GM23338 (cell line): ENCODE measurements around the gene PDE1C. TPM values are rescaled to one million over a fixed set of nuclear protein-coding genes. Genes with fewer than 3 reads are reported as not detected.

Experiments used
- ATAC-seq: fragments of 200-7000 bp; cut with Tn5 transposase; 3 replicates; pipeline ENCODE4 v1.9.1; 2020
- DNase-seq: peaks from one replicate; pipeline ENCODE4 v3.0.0-alpha.2; 2015; ENCODE audit warnings: low spot score
- H2AFZ ChIP-seq: fragments of 200-600 bp; sonication (generic); 2 replicates; pipeline ENCODE4 v1.8.0; 2016; ENCODE audit warnings: antibody characterized with exemption, mild to moderate bottlenecking, moderate library complexity
- H3F3A ChIP-seq: fragments of 200-600 bp; sonication (generic); replicated peaks from 2 replicates; pipeline ENCODE4 v1.8.0; 2017; ENCODE audit warnings: antibody characterized with exemption, mixed run types, low read depth
- H3K27ac ChIP-seq: fragments of 200-600 bp; sonication (generic); 2 replicates; pipeline ENCODE4 v1.6.1; 2016; ENCODE audit warnings: low read depth
- H3K27me3 ChIP-seq: fragments of 200-600 bp; sonication (generic); 2 replicates; pipeline ENCODE4 v1.8.0; 2016; ENCODE audit warnings: mild to moderate bottlenecking, mixed run types, moderate library complexity; ENCODE audit not compliant: insufficient read depth
- H3K36me3 ChIP-seq: fragments of 200-600 bp; sonication (generic); 2 replicates; pipeline ENCODE4 v1.8.0; 2016; ENCODE audit warnings: mild to moderate bottlenecking; ENCODE audit not compliant: insufficient read depth
- H3K4me1 ChIP-seq: fragments of 200-600 bp; sonication (generic); 2 replicates; pipeline ENCODE4 v1.8.0; 2016; ENCODE audit warnings: mild to moderate bottlenecking, moderate library complexity; ENCODE audit not compliant: insufficient read depth
- H3K4me2 ChIP-seq: fragments of 200-600 bp; sonication (generic); 2 replicates; pipeline ENCODE4 v1.7.1; 2017; ENCODE audit warnings: mixed run types
- H3K4me3 ChIP-seq: fragments of 200-600 bp; sonication (generic); 2 replicates; pipeline ENCODE4 v1.6.1; 2016; ENCODE audit warnings: mixed run types
- H3K79me2 ChIP-seq: fragments of 200-600 bp; sonication (generic); replicated peaks from 2 replicates; pipeline ENCODE4 v1.8.0; 2017; ENCODE audit warnings: mild to moderate bottlenecking; ENCODE audit not compliant: insufficient read depth
- H3K9me2 ChIP-seq: fragments of 200-600 bp; sonication (generic); 2 replicates; pipeline ENCODE4 v1.8.0; 2017; ENCODE audit not compliant: insufficient read depth
- H4K20me1 ChIP-seq: fragments of 200-600 bp; sonication (generic); replicated peaks from 2 replicates; pipeline ENCODE4 v1.8.0; 2017; ENCODE audit warnings: mild to moderate bottlenecking; ENCODE audit not compliant: insufficient read depth
- H3K27ac Mint-ChIP-seq: 2 replicates; pipeline ENCODE4 v1.8.0; 2020; ENCODE audit warnings: inconsistent platforms, mild to moderate bottlenecking, moderate library complexity, mixed read lengths
- H3K27me3 Mint-ChIP-seq: 3 replicates; pipeline ENCODE4 v1.8.0; 2022; ENCODE audit warnings: low read depth, mild to moderate bottlenecking, moderate library complexity, mixed read lengths, inconsistent platforms; ENCODE audit not compliant: insufficient read depth, poor library complexity
- H3K36me3 Mint-ChIP-seq: 3 replicates; pipeline ENCODE4 v1.8.0; 2021; ENCODE audit warnings: low read depth, mild to moderate bottlenecking, inconsistent platforms, moderate library complexity, mixed read lengths
- H3K4me1 Mint-ChIP-seq: 3 replicates; pipeline ENCODE4 v1.8.0; 2020; ENCODE audit warnings: mild to moderate bottlenecking, inconsistent platforms, mixed read lengths
- H3K4me3 Mint-ChIP-seq: 3 replicates; pipeline ENCODE4 v1.8.0; 2021; ENCODE audit warnings: moderate library complexity, mild to moderate bottlenecking, inconsistent platforms, mixed read lengths
- H3K9me3 Mint-ChIP-seq: 3 replicates; pipeline ENCODE4 v1.8.0; 2020; ENCODE audit warnings: moderate library complexity, mild to moderate bottlenecking, inconsistent platforms, mixed read lengths
- CREB1 ChIP-seq: fragments of 250-450 bp; sonication (Bioruptor Pico); IDR thresholded peaks from 2 replicates; pipeline ENCODE4 v1.5.0; 2020; ENCODE audit warnings: low read depth, mild to moderate bottlenecking, moderate library complexity
- NANOG ChIP-seq: IDR thresholded peaks from 2 replicates; pipeline ENCODE4 v1.6.1; 2016; ENCODE audit warnings: antibody characterized with exemption, borderline replicate concordance
- POLR2AphosphoS5 ChIP-seq: IDR thresholded peaks from 2 replicates; pipeline ENCODE4 v1.6.1; 2016; ENCODE audit warnings: antibody characterized with exemption, low read depth
- polyA plus RNA-seq: library from polyadenylated mRNA; unstranded; fragments of >200 nt; fragmentation: Nextera tagmentation; extraction: Ambion mirVana; gene quantifications from 2 replicates; pipeline ENCODE4 v1.2.1, GENCODE V29; 2016
- total RNA-seq: library from RNA; depleted of rRNA; stranded (reverse); fragments of >200 nt; shearing (Covaris generic); gene quantifications from 2 replicates; pipeline ENCODE4 v1.2.3, GENCODE V29; 2014
- TF ChIP-seq, protein P1 (sequence below), 2 experiments: fragments of 200-600 bp in 1 of 2; sonication (generic) in 1 of 2; conservative IDR thresholded peaks; 2 replicates each; pipeline versions ENCODE4 v1.5.1 to v1.6.1; 2016 to 2017; ENCODE audit warnings: antibody characterized with exemption in 2 of 2, low read depth in 2 of 2, mild to moderate bottlenecking in 2 of 2, moderate library complexity in 1 of 2
- TF ChIP-seq, protein P2 (sequence below): fragments of 250-450 bp; sonication (Bioruptor Pico); IDR thresholded peaks from 2 replicates; pipeline ENCODE4 v1.5.0; 2020; ENCODE audit warnings: mild to moderate bottlenecking, moderate library complexity

PDE1C gene
- total and polyA plus RNA-seq, 2 experiments from 2014 or later: 0.28 TPM; not detected in 1

DNA sequence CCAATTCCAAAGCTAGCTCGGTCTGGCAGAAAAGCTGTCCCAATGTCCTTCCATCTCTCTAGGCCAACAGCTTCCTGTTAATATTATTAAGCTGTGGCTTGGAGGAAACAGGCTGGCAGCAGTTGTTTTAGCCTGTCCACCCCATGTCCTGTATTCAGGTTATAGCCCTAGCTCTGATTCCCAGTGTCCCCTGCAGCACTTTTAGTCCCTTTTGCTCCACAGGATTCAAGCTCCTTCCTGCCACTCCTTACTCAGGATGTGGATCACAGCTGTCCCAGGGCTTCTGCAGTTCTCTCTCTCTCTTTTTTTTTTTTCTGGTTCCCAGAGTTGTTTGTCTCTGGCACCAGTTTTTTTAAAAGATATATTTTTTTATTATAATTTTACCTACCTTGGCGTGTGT is 298.0 kb downstream of the PDE1C start (continued):
- TF ChIP-seq, protein P1, sequence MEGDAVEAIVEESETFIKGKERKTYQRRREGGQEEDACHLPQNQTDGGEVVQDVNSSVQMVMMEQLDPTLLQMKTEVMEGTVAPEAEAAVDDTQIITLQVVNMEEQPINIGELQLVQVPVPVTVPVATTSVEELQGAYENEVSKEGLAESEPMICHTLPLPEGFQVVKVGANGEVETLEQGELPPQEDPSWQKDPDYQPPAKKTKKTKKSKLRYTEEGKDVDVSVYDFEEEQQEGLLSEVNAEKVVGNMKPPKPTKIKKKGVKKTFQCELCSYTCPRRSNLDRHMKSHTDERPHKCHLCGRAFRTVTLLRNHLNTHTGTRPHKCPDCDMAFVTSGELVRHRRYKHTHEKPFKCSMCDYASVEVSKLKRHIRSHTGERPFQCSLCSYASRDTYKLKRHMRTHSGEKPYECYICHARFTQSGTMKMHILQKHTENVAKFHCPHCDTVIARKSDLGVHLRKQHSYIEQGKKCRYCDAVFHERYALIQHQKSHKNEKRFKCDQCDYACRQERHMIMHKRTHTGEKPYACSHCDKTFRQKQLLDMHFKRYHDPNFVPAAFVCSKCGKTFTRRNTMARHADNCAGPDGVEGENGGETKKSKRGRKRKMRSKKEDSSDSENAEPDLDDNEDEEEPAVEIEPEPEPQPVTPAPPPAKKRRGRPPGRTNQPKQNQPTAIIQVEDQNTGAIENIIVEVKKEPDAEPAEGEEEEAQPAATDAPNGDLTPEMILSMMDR (conservative IDR thresholded peaks at IDR 0.05; ENCODE audit: low read depth in 2 of 2): no peak

DNA sequence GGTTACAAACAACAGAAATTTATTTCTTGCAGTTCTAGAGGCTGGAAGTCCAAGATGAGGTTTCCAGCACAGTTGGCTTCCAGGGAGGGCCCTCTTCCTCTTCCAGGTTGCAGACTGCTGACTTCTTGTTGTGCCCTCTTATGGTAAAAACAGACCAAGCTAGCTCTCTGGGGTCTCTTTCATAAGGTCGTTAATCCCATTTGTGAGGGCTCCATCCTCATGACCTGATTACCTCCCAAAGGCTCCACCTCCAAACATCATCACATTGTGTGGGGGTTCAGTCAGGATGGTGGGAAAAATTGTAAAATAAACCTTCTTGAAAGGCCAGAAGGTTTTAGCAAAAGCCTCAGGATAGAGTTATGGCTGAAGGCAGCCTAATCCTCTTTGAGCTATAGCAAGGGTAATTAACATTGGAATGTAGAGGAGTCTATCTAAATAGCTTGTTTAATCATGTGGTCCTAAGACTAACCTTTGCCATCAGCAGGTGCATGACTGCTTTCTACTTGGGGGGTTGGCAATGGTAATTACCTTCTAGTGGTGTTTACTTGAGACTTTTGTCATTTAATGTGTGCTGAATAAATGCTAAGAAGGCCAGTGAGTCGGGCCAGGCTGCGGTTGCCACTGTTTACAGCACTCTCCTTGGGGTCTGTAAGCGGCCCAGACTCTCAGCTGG is 302.4 kb downstream of the PDE1C start:
- Mint-ChIP-seq H3K9me3 (no peaks in the 10 kb centered on the region), H3K27me3 (peaks cover 96% of the 10 kb centered on the region), H3K4me1 (peaks cover 12% of the 10 kb centered on the region; the same call in 2 of the 3 replicates), H3K36me3 (no peaks in the 10 kb centered on the region), H3K4me3 (no peak overlapping the region), H3K27ac (no peak overlapping the region)
- Histone ChIP-seq H3K27me3 (peaks cover 97% of the 10 kb centered on the region), H3K4me3 (no peak overlapping the region), H3K4me2 (no peak overlapping the region), H3K27ac (no peak overlapping the region), H4K20me1 (peaks cover 34% of the 10 kb centered on the region), H3K9me2 (no peaks in the 10 kb centered on the region), H3K36me3 (no peaks in the 10 kb centered on the region), H3K4me1 (peaks cover 16% of the 10 kb centered on the region), H2AFZ (no peak overlapping the region), H3K79me2 (no peaks in the 10 kb centered on the region), H3F3A (no peaks in the 10 kb centered on the region)
- DNase-seq (peak; percentile 90), ATAC-seq (peak; percentile 94)
- TF ChIP-seq, protein P2, sequence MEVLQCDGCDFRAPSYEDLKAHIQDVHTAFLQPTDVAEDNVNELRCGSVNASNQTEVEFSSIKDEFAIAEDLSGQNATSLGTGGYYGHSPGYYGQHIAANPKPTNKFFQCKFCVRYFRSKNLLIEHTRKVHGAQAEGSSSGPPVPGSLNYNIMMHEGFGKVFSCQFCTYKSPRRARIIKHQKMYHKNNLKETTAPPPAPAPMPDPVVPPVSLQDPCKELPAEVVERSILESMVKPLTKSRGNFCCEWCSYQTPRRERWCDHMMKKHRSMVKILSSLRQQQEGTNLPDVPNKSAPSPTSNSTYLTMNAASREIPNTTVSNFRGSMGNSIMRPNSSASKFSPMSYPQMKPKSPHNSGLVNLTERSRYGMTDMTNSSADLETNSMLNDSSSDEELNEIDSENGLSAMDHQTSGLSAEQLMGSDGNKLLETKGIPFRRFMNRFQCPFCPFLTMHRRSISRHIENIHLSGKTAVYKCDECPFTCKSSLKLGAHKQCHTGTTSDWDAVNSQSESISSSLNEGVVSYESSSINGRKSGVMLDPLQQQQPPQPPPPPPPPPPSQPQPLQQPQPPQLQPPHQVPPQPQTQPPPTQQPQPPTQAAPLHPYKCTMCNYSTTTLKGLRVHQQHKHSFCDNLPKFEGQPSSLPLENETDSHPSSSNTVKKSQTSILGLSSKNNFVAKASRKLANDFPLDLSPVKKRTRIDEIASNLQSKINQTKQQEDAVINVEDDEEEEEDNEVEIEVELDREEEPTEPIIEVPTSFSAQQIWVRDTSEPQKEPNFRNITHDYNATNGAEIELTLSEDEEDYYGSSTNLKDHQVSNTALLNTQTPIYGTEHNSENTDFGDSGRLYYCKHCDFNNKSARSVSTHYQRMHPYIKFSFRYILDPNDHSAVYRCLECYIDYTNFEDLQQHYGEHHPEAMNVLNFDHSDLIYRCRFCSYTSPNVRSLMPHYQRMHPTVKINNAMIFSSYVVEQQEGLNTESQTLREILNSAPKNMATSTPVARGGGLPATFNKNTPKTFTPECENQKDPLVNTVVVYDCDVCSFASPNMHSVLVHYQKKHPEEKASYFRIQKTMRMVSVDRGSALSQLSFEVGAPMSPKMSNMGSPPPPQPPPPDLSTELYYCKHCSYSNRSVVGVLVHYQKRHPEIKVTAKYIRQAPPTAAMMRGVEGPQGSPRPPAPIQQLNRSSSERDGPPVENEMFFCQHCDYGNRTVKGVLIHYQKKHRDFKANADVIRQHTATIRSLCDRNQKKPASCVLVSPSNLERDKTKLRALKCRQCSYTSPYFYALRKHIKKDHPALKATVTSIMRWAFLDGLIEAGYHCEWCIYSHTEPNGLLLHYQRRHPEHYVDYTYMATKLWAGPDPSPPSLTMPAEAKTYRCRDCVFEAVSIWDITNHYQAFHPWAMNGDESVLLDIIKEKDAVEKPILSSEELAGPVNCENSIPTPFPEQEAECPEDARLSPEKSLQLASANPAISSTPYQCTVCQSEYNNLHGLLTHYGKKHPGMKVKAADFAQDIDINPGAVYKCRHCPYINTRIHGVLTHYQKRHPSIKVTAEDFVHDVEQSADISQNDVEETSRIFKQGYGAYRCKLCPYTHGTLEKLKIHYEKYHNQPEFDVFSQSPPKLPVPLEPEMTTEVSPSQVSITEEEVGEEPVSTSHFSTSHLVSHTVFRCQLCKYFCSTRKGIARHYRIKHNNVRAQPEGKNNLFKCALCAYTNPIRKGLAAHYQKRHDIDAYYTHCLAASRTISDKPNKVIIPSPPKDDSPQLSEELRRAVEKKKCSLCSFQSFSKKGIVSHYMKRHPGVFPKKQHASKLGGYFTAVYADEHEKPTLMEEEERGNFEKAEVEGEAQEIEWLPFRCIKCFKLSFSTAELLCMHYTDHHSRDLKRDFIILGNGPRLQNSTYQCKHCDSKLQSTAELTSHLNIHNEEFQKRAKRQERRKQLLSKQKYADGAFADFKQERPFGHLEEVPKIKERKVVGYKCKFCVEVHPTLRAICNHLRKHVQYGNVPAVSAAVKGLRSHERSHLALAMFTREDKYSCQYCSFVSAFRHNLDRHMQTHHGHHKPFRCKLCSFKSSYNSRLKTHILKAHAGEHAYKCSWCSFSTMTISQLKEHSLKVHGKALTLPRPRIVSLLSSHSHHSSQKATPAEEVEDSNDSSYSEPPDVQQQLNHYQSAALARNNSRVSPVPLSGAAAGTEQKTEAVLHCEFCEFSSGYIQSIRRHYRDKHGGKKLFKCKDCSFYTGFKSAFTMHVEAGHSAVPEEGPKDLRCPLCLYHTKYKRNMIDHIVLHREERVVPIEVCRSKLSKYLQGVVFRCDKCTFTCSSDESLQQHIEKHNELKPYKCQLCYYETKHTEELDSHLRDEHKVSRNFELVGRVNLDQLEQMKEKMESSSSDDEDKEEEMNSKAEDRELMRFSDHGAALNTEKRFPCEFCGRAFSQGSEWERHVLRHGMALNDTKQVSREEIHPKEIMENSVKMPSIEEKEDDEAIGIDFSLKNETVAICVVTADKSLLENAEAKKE (CRISPR knock-in tag): no peak
- TF ChIP-seq POLR2AphosphoS5: peak; percentile 77
- peak; percentile 92 for TF ChIP-seq NANOG
- peak; percentile 47; the same call in 1 of the 2 replicates for TF ChIP-seq CREB1
